Right kidney (tissue), 1 donor: ENCODE data around the gene PSMB4.
"Not testable (repeated sequence)": the region's sequence is repeated elsewhere in the genome, so short reads cannot be mapped to it uniquely, and the experiment has no call there.

Experiments
- DNase-seq: peaks from one replicate; pipeline ENCODE4 v3.0.0-alpha.2; 2016

The PSMB4 gene

GRCh38 chr1:151433827-151434226 lies 34.5 kb downstream of the PSMB4 start:
- not testable (repeated sequence) for DNase-seq

GRCh38 chr1:151435174-151435573 lies 35.8 kb downstream of the PSMB4 start:
- no peak for DNase-seq

DNA sequence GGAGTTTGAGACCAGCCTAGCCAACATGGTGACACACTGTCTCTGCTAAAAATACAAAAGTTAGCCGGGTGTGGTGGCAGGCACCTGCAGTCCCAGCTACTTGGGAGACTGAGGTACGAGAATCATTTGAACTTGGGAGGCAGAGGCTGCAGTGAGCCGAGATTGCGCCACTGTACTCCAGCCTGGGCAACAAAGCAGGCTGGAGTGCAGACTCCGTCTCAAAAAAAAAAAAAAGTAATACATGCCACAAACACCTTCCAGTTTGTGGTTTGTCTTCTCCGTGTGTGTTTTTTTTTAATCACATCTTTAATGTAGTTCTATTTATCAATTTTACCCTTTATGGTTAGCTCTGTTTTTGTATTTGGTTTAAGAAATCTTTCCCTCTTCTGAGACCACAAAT lies 37.6 kb downstream of the PSMB4 start:
- DNase-seq = no peak

GRCh38 chr1:151437396-151437795 lies 38.0 kb downstream of the PSMB4 start:
- not testable (repeated sequence) for DNase-seq

DNA sequence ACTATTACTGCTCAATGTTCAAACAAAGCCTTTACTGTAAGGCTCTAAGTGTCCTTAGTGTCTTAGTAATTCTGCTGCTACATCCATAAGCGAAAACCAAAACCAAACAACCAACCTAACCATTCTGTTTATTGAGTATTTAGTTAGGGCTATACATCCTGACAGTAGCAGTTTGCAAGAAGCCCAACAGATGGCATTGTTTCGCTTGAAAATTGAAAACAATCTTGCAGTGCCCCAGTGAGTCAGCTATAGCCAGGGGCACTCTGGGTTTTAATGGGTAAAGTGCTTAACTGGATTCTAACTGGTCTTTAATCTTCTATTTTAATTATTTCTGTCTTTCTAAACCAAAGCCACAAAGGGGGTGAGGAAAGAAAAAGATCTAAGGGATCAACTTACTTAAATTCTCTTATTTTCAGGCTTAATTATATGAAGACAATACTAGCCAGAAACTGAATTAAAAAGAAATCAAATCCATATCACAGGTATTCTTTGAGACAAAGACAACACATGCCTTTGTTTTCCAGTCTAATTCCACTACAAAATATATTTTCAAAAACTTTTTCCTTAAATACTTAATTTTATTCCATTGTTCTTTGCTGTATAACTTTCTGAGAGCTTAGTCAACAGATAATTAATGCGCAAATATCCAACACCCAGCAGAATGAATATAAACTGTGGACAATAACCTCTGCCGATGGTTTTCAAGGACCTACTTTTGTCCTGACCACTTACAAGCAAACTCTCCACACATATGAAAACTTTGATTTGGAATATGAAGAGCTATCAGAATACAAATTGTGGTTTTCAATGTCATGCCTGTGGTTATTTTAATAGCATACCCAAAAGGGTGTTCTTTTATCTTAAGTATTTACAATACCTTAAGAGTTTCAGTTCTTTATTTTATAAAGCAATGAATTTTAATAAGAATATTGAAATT lies 44.7 kb downstream of the PSMB4 start:
- DNase-seq = no peak

DNA sequence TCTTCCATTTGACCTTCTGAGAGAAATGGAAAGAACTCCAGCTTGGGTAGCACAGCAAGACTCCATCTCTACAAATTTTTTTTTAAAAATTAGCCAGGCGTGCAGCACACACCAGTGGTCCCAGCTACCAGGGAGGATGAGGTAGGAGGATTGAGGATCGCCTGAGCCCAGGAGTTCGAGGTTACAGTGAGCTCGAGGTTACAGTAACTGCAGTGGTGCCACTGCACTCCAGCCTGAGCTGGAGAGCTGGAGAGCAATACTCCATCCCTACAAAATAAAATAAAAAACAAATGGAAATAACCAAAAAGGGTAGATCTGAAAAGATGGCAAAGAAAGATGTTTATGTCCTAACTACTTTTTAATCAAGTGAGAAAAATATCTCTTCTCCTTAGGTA lies 45.4 kb downstream of the PSMB4 start:
- no peak for DNase-seq

DNA sequence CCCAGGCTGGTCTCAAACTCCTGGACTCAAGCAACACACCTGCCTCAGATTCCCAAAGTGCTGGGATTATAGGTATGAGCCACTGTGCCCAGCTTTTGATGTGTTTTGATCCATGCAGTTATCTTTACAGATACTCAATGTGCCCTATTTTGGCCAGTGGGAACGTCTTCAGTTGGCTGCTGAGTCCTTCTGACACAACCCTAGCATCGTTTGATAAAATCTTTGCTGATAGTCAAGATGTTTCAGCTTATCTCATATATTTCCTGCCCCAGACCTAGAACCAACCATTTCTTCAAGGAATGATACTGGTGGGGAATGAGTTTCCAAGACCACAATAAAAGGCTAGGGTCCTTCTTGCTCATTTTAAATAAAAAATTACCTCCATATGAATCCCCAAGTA lies 48.3 kb downstream of the PSMB4 start:
- DNase-seq = no peak
